Ectodermal cell (in vitro differentiated cells): ENCODE results near the gene VDR.

Experiments
- H3K27ac ChIP-seq: 2 replicates; pipeline ENCODE4 v1.7.0; 2013; ENCODE audit warnings: mild to moderate bottlenecking, low read depth, low read length; ENCODE audit not compliant: insufficient read depth, poor library complexity, severe bottlenecking
- H3K27me3 ChIP-seq: 2 replicates; pipeline ENCODE4 v1.7.0; 2013; ENCODE audit warnings: mild to moderate bottlenecking, low read length; ENCODE audit not compliant: insufficient read depth, control insufficient read depth, poor library complexity, severe bottlenecking
- H3K36me3 ChIP-seq: one replicate; pipeline ENCODE4 v1.7.0; 2013; ENCODE audit warnings: low read length; ENCODE audit not compliant: control insufficient read depth, insufficient read depth
- H3K4me1 ChIP-seq: one replicate; pipeline ENCODE4 v1.7.0; 2013; ENCODE audit warnings: low read length; ENCODE audit not compliant: control insufficient read depth, insufficient read depth
- H3K4me3 ChIP-seq: 2 replicates; pipeline ENCODE4 v1.7.0; 2013; ENCODE audit warnings: low read depth, low read length, control low read depth; ENCODE audit not compliant: insufficient read depth
- H3K9me3 ChIP-seq: 2 replicates; pipeline ENCODE4 v1.7.0; 2013; ENCODE audit warnings: mild to moderate bottlenecking, low read length, moderate library complexity; ENCODE audit not compliant: control insufficient read depth
- WGBS, 2 experiments: methylation state at CpG; one replicate each; pipeline ENCODE4 v1.1.7; 2013; ENCODE audit warnings: missing lambda C conversion rate in 2 of 2; 5-methylcytosine and 5-hydroxymethylcytosine counted together

The VDR gene

DNA sequence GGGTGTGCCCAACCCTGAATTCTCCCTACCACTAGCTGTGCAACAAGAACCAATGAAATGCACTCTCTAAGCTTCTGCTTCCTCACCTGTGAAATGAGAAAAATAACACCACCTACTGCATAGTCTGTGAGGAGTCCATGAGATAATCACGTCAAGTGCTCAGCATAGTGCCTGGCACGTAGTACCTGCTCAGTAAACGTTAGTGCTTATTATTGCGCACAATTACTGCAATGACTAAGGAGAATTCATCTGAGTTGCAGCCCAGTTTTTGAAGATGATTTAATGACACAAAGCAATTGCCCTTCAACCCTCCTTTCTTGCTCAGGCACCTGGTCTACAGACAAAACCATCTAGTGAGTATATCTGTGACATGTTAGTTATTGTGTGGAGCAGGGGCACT lies 8.8 kb downstream of the VDR start:
- Histone ChIP-seq H3K27me3 (peaks cover 11% of the 10 kb centered on the region), H3K36me3 (no peaks in the 10 kb centered on the region), H3K4me3 (no peak overlapping the region), H3K4me1 (no peaks in the 10 kb centered on the region), H3K9me3 (no peaks in the 10 kb centered on the region), H3K27ac (no peak overlapping the region)
- WGBS, 2 experiments: 91 to 93% methylated on average over 4 of the region's 4 CpGs

DNA sequence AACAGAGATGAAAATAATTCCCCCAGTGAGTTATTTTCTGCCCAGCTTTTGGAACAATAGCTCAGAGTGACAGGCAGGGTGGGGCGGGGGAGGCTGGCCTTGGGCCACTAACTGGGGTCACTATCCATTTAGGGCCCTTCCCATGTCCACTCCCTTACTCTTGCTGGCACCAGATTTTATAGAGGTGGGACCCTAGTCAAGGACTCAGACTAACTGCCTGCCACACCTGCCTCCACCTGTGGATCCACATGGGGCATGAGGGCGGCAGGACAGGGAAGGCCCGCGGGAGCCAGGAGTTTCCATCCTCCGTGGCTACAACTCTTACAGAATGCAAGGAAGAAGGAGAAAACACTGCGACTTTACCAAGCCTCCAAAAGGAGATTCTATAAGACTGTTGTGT lies 10.1 kb downstream of the VDR start:
- H3K36me3 ChIP-seq: no peaks in the 10 kb centered on the region
- no peak overlapping the region for H3K4me3 ChIP-seq
- H3K27me3 ChIP-seq: peaks cover 4% of the 10 kb centered on the region
- peaks cover 1% of the 10 kb centered on the region for H3K4me1 ChIP-seq
- WGBS, 2 experiments: 86 to 92% methylated on average over 5 to 6 of the region's 6 CpGs
- no peaks in the 10 kb centered on the region for H3K9me3 ChIP-seq
- H3K27ac ChIP-seq: no peak overlapping the region

DNA sequence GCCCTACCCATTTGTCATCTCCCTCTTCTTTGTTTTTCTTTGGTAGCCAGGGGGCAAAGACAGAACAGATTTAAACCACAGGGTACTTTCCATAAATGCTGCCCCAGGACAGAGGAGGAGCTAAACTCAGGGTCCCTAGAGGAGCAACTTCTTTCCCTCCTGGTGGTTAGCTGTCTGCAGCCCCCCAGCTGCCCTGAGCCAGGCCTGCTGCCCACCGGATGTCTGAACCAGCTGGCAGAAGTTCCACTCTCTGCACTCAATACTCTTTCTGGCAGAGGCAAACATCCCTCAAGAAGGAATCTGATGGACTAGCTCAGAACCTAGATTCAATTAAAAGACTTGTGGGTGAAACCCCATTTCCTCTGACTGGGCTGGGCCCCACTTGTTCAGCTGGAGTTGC lies 10.7 kb downstream of the VDR start:
- no peaks in the 10 kb centered on the region for H3K36me3 ChIP-seq

DNA sequence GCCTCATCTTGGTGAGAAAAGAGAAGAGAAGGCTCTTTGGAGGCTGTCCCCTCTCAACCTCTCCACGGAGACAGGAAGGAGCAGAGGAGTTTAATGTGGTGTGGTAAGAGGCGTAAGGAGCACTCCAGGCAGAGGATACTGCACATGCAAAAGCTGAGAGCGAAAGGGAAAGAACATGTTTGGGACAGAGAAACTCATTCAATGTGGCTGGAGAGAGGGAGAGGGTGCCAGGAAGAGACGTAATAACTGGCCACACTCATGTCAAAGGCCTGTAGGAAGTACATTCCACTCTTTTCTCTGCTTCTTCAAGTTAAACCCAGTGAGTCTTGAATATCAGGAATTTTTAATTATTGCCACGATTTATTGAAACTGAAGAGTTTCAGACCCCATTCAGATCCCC lies 12.0 kb downstream of the VDR start:
- Histone ChIP-seq H3K4me1 (peaks cover 3% of the 10 kb centered on the region), H3K4me3 (no peak overlapping the region), H3K27me3 (no peaks in the 10 kb centered on the region), H3K36me3 (no peaks in the 10 kb centered on the region), H3K27ac (no peak overlapping the region), H3K9me3 (no peaks in the 10 kb centered on the region)
- 83 to 88% methylated on average over 5 of the region's 5 CpGs for WGBS, 2 experiments

More for the DNA sequence above, 10.7 kb downstream of the VDR start:
- H3K27me3 ChIP-seq: no peaks in the 10 kb centered on the region
- WGBS, 2 experiments: 81 to 84% methylated on average over 1 of the region's 1 CpG
- peaks cover 3% of the 10 kb centered on the region for H3K4me1 ChIP-seq
- no peaks in the 10 kb centered on the region for H3K9me3 ChIP-seq
- H3K4me3 ChIP-seq: no peak overlapping the region
- H3K27ac ChIP-seq: no peak overlapping the region

DNA sequence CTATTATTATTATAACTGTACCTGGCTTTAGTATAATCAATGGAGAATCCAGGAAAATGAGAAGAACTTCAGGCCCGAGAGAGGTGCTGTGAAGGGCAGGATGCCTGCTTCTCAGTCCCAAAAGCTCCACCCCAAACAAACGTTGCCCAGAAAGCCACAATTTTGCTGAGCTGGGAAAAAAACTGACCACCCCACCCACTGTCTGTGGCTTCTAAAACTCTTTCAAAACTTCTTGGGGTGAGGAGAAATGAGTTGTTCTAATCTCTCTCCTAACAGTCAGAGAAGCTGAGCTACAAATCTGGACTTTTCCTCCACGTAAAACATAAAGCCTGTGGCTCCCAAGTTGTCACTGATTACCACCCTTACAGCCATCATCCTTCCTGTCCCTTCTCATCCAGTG lies 13.4 kb downstream of the VDR start:
- H3K27ac ChIP-seq: no peak overlapping the region
- peaks cover 3% of the 10 kb centered on the region for H3K4me1 ChIP-seq
- 85 to 90% methylated on average over 2 to 3 of the region's 3 CpGs for WGBS, 2 experiments

DNA sequence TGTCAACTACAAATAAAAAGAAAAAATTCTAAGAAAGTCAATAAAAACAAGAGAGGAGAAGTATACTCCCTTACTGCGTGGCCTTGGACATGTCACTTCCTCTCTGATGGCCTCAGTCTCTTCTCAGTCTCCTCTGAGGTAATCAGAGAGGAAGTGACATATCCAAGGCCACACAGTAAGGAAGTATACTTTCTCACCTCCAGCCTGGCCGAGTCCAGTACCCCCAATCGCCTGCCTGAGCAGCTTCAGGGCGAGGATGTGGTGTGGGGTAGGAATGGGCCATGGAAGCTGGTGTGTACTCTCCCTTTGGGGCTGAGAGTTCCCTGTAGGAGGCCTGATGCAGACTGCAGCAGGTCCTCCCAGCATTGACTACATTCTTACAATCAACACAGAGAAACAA lies 15.8 kb downstream of the VDR start:
- WGBS, 2 experiments: 93 to 96% methylated on average over 4 of the region's 4 CpGs
- no peaks in the 10 kb centered on the region for H3K27me3 ChIP-seq
- H3K4me3 ChIP-seq: no peak overlapping the region
- peaks cover 11% of the 10 kb centered on the region for H3K4me1 ChIP-seq
- no peak overlapping the region for H3K27ac ChIP-seq
- H3K36me3 ChIP-seq: no peaks in the 10 kb centered on the region
- H3K9me3 ChIP-seq: no peaks in the 10 kb centered on the region

More for the DNA sequence above, 13.4 kb downstream of the VDR start:
- Histone ChIP-seq H3K36me3 (no peaks in the 10 kb centered on the region), H3K9me3 (no peaks in the 10 kb centered on the region), H3K4me3 (no peak overlapping the region), H3K27me3 (no peaks in the 10 kb centered on the region)

DNA sequence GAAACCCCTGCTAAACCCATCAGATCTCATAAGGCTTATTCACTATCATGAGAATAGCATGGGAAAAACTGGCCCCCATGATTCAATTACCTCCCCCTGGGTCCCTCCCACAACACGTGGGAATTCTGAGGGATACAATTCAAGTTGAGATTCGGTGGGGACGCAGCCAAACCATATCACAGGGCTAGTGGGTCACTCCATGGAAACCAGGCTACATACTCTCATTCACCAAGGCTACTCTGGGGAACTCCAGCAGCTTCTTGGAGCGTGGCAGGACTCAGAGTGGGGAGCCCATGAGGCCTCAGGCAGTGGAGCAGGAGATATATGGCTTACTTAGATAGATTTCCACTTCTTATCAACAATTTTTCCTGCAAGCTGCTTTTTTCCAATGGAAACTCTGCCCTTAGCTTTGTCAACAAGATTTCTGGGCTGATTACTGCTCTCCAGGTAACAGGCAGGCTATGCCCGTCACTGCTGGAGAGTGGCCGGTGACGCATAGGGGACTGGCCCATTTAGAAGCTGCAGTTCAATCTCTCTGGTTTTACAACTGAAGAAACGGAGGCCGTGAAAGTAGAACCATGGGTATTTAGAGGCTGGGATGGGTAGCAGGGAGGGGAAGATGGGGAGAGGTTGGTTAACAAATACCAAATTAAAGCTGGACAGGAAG lies 16.5 kb downstream of the VDR start:
- H3K36me3 ChIP-seq: no peaks in the 10 kb centered on the region
- H3K4me3 ChIP-seq: no peak overlapping the region
- H3K27me3 ChIP-seq: no peaks in the 10 kb centered on the region
- no peak overlapping the region for H3K27ac ChIP-seq
- H3K4me1 ChIP-seq: peaks cover 11% of the 10 kb centered on the region
- no peaks in the 10 kb centered on the region for H3K9me3 ChIP-seq
- 93 to 94% methylated on average over 9 of the region's 9 CpGs for WGBS, 2 experiments

DNA sequence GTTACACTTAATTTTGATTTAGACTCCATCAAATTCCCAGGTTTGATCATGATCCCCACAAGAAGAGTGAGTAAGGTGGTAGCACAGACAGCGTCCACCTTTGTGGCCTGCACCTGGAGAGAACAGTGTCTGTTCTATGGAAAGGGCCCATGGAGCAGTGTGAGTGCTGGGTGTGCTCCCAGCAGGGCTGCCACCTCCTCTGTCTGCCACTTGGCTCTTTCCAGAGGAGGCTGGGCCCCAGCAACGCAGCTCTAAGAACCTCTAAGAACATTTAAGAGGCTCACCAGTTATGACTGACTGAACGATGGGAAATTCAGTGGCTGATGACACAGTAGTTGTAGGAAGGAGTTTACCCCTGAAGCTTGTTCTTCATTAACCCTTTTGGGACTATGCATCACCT lies 17.3 kb downstream of the VDR start:
- H3K27ac ChIP-seq: no peak overlapping the region
- WGBS, 2 experiments: 92 to 98% methylated on average over 3 of the region's 3 CpGs

DNA sequence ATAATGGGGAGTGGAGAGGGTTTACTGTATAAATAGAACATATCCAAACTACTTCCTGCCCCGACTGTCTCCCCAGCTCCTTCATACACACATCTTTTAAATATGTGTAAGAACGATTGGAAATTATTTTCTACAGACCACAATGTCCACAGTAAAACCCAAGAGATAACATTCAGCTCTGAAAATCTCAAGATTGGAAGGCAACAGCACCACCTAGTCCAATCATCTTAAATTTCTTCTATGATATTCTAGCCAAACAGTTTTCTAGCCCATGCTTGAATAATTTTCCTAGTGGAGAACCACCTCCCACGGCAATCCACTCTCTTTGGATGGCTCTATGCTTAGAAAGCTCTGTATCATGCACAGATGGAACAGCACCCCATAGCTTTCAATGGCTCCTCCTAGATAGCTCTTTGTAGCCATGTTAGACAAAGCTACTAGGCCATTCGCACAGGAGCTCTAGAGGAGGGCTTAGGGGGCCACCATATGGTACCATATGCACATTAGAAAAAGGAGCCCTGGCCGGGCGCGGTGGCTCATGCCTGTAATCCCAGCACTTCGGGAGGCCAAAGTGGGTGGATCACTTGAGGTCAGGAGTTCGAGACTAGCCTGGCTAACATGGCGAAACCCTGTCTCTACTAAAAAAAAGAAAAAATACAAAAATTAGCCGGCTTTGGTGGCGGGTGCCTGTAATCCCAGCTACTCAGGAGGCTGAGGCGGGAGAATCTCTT lies 18.1 kb downstream of the VDR start:
- Histone ChIP-seq H3K36me3 (no peaks in the 10 kb centered on the region), H3K27ac (no peak overlapping the region), H3K27me3 (no peaks in the 10 kb centered on the region), H3K9me3 (no peaks in the 10 kb centered on the region), H3K4me1 (peaks cover 11% of the 10 kb centered on the region), H3K4me3 (no peak overlapping the region)
- 90 to 94% methylated on average over 12 to 13 of the region's 13 CpGs for WGBS, 2 experiments

More for the DNA sequence above, 17.3 kb downstream of the VDR start:
- H3K4me3 ChIP-seq: no peak overlapping the region
- no peaks in the 10 kb centered on the region for H3K36me3 ChIP-seq
- H3K27me3 ChIP-seq: no peaks in the 10 kb centered on the region
- peaks cover 11% of the 10 kb centered on the region for H3K4me1 ChIP-seq
- no peaks in the 10 kb centered on the region for H3K9me3 ChIP-seq

DNA sequence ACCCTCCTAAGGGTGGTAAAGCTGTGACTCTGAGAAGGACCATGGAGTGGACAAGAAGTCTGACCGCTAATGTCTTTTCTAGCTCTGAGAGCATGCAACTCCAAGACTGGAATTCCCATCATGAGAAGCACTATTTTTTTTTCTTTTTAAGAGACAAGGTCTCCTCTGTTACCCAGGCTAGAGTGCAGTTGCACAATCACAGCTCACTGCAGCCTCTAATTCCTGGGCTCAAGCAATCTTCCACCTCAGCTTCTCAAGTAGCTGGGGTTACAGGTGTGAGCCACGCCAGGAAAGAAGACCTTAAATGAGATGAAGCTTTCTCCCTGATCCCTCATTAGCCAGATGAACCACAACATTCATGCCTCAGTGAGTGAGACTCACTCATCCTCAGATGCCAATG lies 19.2 kb downstream of the VDR start:
- H3K4me3 ChIP-seq: no peak overlapping the region
- no peak overlapping the region for H3K27ac ChIP-seq
- WGBS, 2 experiments: 73 to 74% methylated on average over 2 of the region's 2 CpGs
- no peaks in the 10 kb centered on the region for H3K9me3 ChIP-seq
- no peaks in the 10 kb centered on the region for H3K36me3 ChIP-seq
- H3K4me1 ChIP-seq: peaks cover 11% of the 10 kb centered on the region
- no peaks in the 10 kb centered on the region for H3K27me3 ChIP-seq
